SU-DHL-6 (cell line): ENCODE data around the gene CANT1.
"Not testable (repeated sequence)": the region's sequence is repeated elsewhere in the genome, so short reads cannot be mapped to it uniquely, and the experiment has no call there.

Source experiments
- H2AFZ ChIP-seq: fragments of 200-600 bp; sonication (generic); 2 replicates; pipeline ENCODE4 v1.6.1; 2014; ENCODE audit warnings: low read depth, mild to moderate bottlenecking, moderate library complexity, mixed read lengths, antibody characterized with exemption, low read length; ENCODE audit not compliant: severe bottlenecking
- H3F3A ChIP-seq: fragments of 200-600 bp; shearing (Covaris generic); 2 replicates; pipeline ENCODE4 v1.6.0; 2016; ENCODE audit warnings: antibody characterized with exemption, mild to moderate bottlenecking; ENCODE audit not compliant: insufficient read depth
- H3K27ac ChIP-seq: fragments of 200-600 bp; sonication (generic); 2 replicates; pipeline ENCODE4 v1.5.1; 2016; ENCODE audit warnings: low read depth, mild to moderate bottlenecking, low read length, moderate library complexity, mixed read lengths
- H3K27me3 ChIP-seq: fragments of 200-600 bp; sonication (generic), shearing (Covaris generic); 2 replicates; pipeline ENCODE4 v1.6.0; 2014; ENCODE audit warnings: mild to moderate bottlenecking, low read length
- H3K36me3 ChIP-seq: fragments of 200-600 bp; sonication (generic); 2 replicates; pipeline ENCODE4 v1.6.1; 2014; ENCODE audit warnings: mild to moderate bottlenecking, low read length, mixed read lengths
- H3K4me2 ChIP-seq: fragments of 300-600, 200-600 bp; shearing (Covaris generic), sonication (generic); 2 replicates; pipeline ENCODE4 v1.6.0; 2014; ENCODE audit warnings: low read length, low read depth, mild to moderate bottlenecking; ENCODE audit not compliant: poor library complexity, severe bottlenecking
- H3K4me3 ChIP-seq: fragments of 200-600 bp; sonication (generic); 2 replicates; pipeline ENCODE4 v1.5.1; 2014; ENCODE audit warnings: antibody characterized with exemption, low read length, mild to moderate bottlenecking, mixed read lengths; ENCODE audit not compliant: insufficient read depth, poor library complexity, severe bottlenecking
- H3K79me2 ChIP-seq: fragments of 200-600 bp; sonication (generic); 2 replicates; pipeline ENCODE4 v1.6.1; 2014; ENCODE audit warnings: mild to moderate bottlenecking, low read length, moderate library complexity; ENCODE audit not compliant: insufficient read depth
- H3K9ac ChIP-seq: fragments of 200-600 bp; sonication (generic); 2 replicates; pipeline ENCODE4 v1.7.0; 2014; ENCODE audit warnings: mild to moderate bottlenecking, low read length
- H3K9me2 ChIP-seq: fragments of 200-600 bp; sonication (generic); replicated peaks from 2 replicates; pipeline ENCODE4 v1.6.1; 2014; ENCODE audit warnings: low read length; ENCODE audit not compliant: insufficient read depth
- H3K9me3 ChIP-seq: fragments of 200-600 bp; sonication (generic); 2 replicates; pipeline ENCODE4 v1.6.1; 2014; ENCODE audit warnings: low read length, mixed read lengths; ENCODE audit not compliant: insufficient read depth
- H4K20me1 ChIP-seq: fragments of 200-600 bp; sonication (generic); 2 replicates; pipeline ENCODE4 v1.6.1; 2014; ENCODE audit warnings: low read depth, mild to moderate bottlenecking, antibody characterized with exemption, low read length, moderate library complexity, mixed read lengths
- EZH2phosphoT487 ChIP-seq: fragments of 200-600 bp; sonication (generic), shearing (Covaris generic); conservative IDR thresholded peaks from 2 replicates; pipeline ENCODE4 v1.6.1; 2018; ENCODE audit warnings: mild to moderate bottlenecking, antibody characterized with exemption, low read length, moderate library complexity, mixed read lengths
- TF ChIP-seq, protein P1 (sequence below): fragments of 200-600 bp; sonication (generic); IDR thresholded peaks from one replicate; pipeline ENCODE4 v1.5.1; 2017; ENCODE audit warnings: antibody characterized with exemption, mild to moderate bottlenecking, low read length, moderate library complexity; ENCODE audit not compliant: insufficient read depth, poor library complexity, severe bottlenecking

Gene CANT1

GRCh38 chr17:79033741-79034501, 24.4 kb upstream of the CANT1 start:
- no peaks in the 10 kb centered on the region for H3F3A ChIP-seq
- no peaks in the 10 kb centered on the region for H3K27me3 ChIP-seq
- H3K36me3 ChIP-seq = no peaks in the 10 kb centered on the region
- H3K4me3 ChIP-seq = no peak overlapping the region
- no peak overlapping the region for H2AFZ ChIP-seq
- no peak overlapping the region for H3K27ac ChIP-seq
- H3K9me2 ChIP-seq = no peaks in the 10 kb centered on the region
- H3K9me3 ChIP-seq = no peaks in the 10 kb centered on the region
- H3K79me2 ChIP-seq = no peaks in the 10 kb centered on the region
- H3K4me2 ChIP-seq = no peak overlapping the region
- H4K20me1 ChIP-seq = no peaks in the 10 kb centered on the region
- H3K9ac ChIP-seq = no peak overlapping the region
- no peak for TF ChIP-seq EZH2phosphoT487
- TF ChIP-seq, protein P1, sequence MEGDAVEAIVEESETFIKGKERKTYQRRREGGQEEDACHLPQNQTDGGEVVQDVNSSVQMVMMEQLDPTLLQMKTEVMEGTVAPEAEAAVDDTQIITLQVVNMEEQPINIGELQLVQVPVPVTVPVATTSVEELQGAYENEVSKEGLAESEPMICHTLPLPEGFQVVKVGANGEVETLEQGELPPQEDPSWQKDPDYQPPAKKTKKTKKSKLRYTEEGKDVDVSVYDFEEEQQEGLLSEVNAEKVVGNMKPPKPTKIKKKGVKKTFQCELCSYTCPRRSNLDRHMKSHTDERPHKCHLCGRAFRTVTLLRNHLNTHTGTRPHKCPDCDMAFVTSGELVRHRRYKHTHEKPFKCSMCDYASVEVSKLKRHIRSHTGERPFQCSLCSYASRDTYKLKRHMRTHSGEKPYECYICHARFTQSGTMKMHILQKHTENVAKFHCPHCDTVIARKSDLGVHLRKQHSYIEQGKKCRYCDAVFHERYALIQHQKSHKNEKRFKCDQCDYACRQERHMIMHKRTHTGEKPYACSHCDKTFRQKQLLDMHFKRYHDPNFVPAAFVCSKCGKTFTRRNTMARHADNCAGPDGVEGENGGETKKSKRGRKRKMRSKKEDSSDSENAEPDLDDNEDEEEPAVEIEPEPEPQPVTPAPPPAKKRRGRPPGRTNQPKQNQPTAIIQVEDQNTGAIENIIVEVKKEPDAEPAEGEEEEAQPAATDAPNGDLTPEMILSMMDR = no peak

DNA sequence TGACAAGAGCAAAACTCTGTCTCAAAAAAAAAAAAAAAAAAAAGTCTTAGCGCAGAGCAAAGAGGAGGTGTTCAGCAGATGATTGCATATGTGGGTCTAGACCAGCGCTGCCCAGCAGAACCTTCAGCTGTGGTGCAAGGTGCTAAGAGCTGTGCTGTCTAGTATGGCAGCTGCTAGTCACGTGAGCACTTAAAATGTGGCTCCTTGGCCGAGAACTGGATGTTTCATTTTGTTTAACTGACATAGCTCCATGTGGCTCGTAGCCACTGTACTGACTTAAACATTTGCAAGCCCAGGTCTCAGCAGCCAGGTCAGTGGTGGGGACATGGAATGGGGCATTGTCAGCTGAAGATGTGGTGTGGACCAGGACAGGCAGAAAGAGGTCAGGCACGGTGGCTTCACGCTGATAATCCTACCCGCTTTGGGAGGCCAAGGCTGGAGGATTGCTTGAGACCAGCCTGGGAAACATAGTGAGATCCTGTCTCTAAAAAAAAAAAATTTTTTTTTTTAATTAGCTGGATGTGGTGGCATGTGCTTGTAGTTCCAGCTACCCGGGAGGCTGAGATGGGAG, 23.6 kb upstream of the CANT1 start:
- H3K9ac ChIP-seq = no peak overlapping the region

GRCh38 chr17:79031996-79032875, 22.7 kb upstream of the CANT1 start:
- H3K4me2 ChIP-seq = no peak overlapping the region
- H3K27me3 ChIP-seq = no peaks in the 10 kb centered on the region
- H3F3A ChIP-seq = no peaks in the 10 kb centered on the region
- no peaks in the 10 kb centered on the region for H3K79me2 ChIP-seq
- H3K9ac ChIP-seq = no peak overlapping the region
- TF ChIP-seq EZH2phosphoT487 = no peak
- TF ChIP-seq, protein P1 = no peak
- no peaks in the 10 kb centered on the region for H3K36me3 ChIP-seq
- H4K20me1 ChIP-seq = no peaks in the 10 kb centered on the region
- H3K27ac ChIP-seq = no peak overlapping the region
- no peak overlapping the region for H2AFZ ChIP-seq
- H3K9me3 ChIP-seq = no peaks in the 10 kb centered on the region
- no peaks in the 10 kb centered on the region for H3K9me2 ChIP-seq
- no peak overlapping the region for H3K4me3 ChIP-seq

More for the DNA sequence above, 23.6 kb upstream of the CANT1 start:
- Histone ChIP-seq H3K4me2 (no peak overlapping the region), H3K9me2 (no peaks in the 10 kb centered on the region), H3K27me3 (no peaks in the 10 kb centered on the region), H3K79me2 (no peaks in the 10 kb centered on the region), H3K4me3 (no peak overlapping the region), H3F3A (no peaks in the 10 kb centered on the region), H3K9me3 (no peaks in the 10 kb centered on the region), H4K20me1 (no peaks in the 10 kb centered on the region), H2AFZ (no peak overlapping the region), H3K27ac (no peak overlapping the region), H3K36me3 (no peaks in the 10 kb centered on the region)
- TF ChIP-seq EZH2phosphoT487 = no peak
- TF ChIP-seq, protein P1 = no peak

- H3K9me3 ChIP-seq = not testable (repeated sequence)
Measured at GRCh38 chr17:79030636-79031035, 21.1 kb upstream of the CANT1 start.

More at GRCh38 chr17:79030636-79031035, 21.1 kb upstream of the CANT1 start:
- H4K20me1 ChIP-seq, H3K36me3 ChIP-seq, H3K27me3 ChIP-seq, H3K79me2 ChIP-seq, H2AFZ ChIP-seq, H3K9ac ChIP-seq, H3K9me2 ChIP-seq, H3K4me2 ChIP-seq, H3F3A ChIP-seq, H3K4me3 ChIP-seq, H3K27ac ChIP-seq: not testable (repeated sequence)
